ENCODE measurements around the gene ZKSCAN5.
"Not testable (repeated sequence)": the region's sequence is repeated elsewhere in the genome, so short reads cannot be mapped to it uniquely, and the experiment has no call there.

Gene ZKSCAN5

DNA sequence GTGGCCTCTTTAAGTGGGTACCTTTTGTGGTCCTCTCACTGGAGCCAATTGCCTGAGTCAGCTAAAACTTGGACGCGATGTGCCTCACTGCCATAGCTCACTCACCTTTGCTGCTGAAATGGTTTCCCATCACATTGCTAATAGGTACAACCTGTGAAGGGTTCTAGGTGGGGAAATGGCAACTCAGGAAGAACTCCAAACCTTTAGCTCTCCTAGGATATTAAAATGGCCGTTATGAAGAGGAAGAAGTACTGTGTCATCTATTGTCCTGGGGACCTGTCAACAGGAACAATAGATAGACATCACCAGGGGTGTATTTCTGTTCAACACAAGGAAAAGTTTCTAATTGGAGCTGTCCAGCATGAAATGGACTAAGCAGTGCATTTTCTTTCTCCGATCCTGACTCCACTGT is 52.7 kb downstream of the ZKSCAN5 start:
- no peak for DNase-seq

DNA sequence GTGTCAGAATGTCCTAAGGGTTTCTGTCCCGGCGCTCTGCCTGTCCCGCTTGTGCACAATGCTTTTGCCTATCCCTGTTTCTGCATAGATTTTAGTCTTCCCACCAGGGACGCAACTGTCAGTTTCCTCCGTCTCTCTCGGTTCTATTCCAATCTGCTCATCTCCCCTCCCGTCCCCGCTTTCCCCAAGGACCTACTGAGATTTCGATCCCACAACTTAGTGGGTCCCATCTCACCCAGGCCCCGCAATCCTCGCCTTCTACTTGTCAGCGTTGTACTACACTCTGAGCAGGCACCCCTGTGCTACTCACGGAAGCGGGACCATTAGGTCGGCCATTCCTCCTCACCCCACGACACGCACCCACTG is 53.5 kb downstream of the ZKSCAN5 start:
- no peak for DNase-seq

DNA sequence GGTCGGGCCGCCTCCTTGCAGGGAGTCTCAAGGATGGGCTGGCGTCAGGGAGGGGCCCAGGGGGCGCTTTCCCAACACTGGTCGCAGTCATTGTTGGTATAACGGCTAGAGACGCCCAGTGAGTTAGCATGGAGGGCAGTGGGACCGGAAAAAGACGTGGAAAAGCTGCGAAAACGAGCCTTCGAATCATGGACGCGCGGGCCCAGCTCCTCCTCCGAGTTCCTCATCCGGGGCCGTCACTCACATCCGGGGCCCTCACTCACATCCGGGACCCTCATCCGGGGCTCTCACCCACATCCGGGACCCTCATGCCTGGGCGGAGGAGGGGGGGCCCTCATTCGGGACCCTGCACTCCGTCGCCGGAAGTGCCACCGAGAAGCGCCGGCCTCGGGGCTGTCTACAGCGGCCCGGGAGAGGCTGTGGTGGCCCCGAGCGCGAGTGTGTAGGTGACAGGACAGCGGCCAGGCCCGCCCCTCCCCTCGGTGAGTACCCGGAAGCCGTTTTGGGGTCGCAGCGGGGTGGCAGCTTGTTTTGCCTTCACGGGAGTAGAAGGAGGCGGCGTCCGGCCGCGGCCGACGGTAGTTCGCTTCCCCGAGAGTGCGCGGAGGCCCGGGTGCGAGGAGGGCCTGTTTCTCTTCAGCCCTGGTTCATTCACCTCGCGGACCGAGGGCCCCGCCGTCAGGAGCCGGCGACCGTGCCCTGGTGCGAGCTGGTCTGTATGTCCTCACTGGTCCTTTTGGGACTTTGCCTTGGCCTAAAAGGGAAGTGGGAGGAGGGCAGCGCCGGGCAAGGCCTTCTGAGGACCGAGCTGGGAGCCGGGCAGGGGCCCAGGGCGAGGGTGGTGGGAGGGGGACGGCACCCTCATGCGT is 54.1 kb downstream of the ZKSCAN5 start, which contains the start of gene ZNF655:
Gene ZNF655, plus strand, starts transcription at position 337 of the 869 bp plus-strand sequence. CDS start 1,918 bp downstream, outside the sequence.
- DNase-seq, result peak; percentile 86

DNA sequence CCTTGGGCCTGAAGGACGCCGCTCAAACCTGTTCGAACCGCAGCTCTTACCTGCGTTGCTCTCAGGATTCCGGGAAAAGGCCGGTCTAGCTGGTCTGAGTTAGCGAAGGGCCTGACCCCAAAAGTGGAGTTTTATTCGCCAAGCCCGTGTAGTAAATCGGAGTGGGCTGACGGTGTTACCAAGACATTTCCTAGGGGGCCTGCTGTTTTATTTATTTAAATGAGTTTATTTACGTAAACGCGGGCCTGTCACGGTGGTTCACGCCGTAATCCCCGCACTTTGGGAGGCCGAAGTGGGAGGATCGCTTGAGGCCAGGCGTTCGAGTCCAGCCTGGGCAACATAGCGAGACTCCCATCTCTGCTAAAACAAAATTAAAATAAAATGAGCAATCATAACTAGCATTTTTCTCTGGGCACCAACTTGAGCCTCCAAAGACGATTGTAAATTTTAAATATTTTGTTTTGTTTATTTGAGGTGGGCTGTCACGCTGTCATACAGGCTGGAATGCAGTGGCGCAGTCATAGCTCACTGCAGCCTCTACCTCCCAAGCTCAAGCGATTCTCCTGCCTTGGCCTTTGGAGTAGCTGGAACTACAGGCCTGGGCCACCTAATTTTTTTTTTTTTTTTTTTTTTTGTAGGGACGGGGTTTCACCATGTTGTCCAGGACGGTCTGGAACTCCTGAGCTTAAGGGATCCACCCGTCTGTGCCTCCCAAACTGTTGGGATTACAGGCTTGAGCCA is 54.9 kb downstream of the ZKSCAN5 start:
- DNase-seq, result no peak

DNA sequence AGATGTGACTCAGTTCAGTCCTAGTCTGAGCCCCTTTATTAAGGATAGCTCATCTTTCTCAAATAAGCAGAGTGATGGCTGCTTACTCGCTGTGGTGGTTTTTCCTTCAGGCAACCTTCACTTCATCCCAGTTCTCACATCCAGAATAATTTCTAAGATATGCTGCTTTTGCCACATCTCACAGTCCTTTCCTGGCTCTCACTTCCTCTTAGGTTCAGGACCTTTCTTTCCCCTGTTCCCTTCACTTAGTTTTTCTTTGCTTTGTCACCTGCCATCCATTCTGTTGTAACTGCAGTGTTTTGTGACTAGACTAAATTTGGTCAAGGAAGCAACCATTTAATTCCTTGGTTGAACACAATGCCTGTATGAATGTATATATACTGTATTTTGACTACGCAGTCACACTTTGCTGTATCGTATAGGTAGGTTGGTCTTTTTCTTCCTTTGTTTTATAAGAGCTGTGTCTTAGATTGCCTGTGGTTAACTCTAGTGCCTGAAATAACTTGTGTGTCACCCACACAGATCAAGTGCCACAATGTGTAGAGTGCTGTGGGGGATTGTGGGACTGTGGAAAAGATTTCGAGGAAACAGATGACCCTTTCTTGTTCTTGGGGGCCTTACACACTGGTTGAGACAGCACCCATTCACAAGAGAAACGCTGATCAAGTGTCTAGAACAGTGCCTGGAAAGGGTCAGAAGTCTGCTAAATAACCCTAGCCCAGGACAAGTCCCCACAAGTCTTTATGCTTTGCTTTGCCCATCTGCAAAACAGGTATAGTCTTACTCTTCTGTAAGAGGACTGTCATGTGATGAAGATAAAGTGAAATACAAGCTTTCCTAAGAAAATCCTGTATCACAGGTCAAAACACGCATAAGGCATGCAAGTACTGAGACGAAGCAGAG is 56.6 kb downstream of the ZKSCAN5 start:
- no peak for DNase-seq

DNA sequence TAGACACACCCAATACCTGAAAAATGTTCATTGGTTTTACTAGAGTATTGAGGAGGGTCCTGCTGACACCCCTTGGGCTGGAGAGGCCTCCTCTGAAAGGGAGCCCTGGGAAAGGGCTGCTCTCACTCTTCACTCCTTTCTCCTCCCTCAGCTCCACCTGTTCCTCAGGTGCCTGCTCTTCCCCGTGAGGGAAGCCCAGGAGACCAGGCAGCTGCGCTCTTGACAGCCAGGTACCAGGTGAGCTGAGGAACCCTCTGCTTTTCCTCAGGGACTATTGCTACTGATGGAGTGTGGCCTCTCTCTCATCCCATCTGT is 57.2 kb downstream of the ZKSCAN5 start:
- DNase-seq, result no peak

DNA sequence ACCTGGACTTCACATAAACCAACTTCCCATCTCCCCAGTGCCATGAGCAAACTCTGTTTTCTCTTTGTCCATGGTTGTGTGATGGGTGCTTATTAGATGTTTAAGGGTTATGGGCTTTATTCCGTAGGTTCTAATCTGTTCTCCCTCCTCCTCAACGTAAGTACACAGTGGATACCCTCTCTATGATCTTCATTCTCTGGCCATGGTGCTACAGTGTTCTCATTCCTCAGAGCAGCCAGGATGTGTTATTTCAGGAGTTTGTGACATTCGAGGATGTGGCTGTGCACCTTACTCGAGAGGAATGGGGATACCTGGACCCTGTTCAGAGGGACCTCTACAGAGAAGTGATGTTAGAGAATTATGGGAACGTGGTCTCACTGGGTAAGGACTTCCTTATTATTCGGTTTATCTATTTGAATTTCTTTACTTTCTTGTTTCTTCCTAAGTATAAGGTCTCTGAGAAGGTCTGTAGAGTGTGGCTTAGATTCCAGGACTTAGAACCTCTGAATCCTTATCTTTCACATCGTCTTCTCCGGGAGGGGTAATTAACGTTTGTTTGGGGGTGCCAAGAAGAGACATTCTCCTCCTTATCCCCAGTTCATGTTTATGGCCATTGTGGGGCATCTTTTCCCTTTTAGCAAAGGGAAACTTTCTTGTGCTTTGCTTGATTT is 57.8 kb downstream of the ZKSCAN5 start:
- DNase-seq, result no peak

DNA sequence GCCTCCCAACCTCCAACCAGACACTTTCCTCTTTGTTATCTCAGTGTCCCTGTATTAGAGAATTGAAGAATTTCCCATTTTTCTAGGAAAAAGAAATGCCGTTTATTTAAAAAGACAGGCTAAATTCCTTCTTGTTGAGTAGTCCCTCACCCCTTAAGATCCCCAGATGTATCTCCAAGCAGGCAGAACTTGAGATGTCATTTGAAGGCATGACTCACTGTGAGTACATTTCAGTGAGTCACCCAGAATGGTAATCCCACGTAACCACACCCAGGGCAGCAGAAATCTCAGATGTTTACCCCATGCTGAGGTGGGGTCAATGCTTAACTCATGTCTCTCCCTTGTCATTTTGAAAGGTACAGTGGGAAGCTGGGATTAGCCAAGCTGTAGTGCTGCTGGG is 58.4 kb downstream of the ZKSCAN5 start:
- DNase-seq, result no peak

DNA sequence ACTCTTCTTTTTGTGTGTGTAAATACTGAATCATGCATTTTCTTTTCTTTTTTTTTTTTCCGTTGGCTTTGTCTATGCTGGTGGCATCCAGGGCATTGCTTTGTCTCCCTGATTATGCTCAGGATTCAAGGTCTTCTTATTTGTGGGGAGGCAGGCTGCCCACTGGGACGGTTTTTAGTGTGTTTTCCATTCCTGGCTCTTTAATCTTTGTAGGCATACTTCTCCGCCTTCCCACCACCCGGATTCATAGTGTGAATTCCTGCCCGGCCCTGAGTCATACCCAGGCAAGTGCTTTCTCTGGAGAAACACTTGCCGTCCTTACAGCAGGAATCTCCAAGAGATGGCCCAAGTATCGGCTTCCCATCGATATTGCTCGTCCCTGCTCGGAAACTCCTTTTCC is 59.2 kb downstream of the ZKSCAN5 start:
- no peak for DNase-seq

DNA sequence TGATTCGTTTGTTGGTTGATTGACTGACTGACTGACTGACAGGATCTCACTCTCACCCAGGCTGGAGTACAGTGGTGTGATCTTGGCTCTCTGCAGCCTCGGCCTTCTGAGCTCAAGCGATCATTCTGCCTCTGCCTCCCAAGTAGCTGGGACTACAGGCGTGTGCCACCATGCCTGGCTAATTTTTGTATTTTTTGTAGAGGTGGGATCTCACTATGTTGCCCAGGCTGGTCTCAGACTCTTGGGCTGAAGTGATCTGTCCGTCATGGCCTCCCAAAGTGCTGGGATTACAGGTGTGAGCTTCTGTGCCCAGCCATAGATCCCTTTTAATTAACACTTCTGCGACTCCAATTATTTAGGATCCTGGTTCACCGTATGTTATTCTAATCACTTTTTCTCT is 64.3 kb downstream of the ZKSCAN5 start:
- not testable (repeated sequence) for DNase-seq

DNA sequence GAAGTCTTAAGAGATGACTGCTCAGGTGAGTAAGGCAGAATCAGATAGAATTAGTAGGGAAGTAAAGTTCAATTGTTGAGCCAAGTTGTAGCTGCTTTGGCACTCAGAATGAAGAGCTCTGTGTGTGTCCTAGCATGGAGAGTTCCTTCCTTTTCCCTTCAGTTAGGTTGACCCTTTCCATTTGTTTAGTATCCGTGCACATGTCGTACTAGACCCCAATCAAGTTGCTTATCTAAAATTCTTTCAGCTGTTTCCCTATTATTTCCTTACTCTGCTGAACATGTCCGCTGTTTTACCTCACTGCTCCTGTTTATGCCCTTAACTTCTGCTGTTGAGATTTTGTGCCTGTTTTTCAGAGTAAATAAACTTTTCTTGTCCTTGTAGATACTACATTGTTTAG is 67.3 kb downstream of the ZKSCAN5 start:
- DNase-seq, result no peak

DNA sequence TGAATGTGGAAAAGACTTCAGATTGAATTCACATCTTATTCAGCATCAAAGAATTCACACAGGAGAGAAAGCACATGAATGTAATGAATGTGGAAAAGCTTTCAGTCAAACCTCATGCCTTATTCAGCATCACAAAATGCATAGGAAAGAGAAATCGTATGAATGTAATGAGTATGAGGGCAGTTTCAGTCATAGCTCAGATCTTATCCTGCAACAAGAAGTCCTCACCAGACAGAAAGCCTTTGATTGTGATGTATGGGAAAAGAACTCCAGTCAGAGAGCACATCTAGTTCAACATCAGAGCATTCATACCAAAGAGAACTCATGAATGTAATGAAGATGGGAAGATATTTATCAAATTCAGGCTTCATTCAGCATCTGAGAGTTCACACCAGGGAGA is 68.8 kb downstream of the ZKSCAN5 start:
- DNase-seq, result no peak

DNA sequence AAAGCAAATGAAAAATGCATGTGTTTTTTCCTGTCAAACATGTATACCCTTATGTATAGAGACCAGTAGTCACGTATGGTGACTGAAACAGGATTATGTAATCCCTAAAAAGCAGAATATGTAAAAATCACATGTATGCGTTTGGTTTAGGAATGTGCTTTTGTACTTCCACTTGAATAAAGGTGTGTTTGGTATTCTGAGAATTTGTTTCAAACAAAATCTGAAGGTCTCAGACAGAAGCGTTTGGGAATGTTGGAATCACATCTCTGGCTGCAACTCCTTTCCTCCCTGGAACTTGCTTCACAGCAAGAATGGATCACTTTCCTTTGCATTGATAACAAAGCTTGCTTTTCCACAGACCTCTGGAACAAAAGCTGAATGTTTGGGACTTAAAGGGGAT is 71.8 kb downstream of the ZKSCAN5 start:
- DNase-seq, result no peak

DNA sequence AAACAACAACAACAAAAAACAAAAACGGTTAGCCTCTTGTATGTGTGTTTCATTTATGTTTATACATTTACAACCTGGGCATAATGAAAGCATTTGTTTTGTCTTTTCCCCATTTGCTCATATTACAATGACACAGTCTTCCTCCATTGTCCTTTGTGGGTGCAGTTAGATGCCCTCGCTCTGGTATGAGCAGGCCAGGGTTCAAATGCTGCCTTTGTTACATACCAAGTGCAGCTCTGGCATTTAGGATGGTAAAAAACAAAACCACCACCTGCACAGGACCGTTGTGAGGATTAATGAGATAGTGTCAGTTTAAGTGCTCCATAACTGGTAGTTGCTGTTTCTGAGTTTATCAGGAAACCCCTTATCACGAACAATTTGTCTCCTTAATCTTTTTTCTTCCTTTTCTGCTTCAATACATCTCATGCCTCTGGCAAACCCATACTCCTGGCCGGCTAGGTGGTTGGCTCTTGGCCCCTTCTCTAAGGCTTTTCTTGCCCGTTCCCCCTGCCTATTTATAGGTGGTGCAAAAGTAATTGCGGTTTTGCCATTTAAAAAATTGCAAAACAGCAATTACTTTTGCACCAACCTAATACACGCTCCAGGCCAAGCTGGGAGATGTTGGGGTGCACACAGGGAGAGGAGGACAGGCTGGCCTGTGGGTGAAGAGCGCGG is 75.0 kb downstream of the ZKSCAN5 start:
- DNase-seq, result no peak

DNA sequence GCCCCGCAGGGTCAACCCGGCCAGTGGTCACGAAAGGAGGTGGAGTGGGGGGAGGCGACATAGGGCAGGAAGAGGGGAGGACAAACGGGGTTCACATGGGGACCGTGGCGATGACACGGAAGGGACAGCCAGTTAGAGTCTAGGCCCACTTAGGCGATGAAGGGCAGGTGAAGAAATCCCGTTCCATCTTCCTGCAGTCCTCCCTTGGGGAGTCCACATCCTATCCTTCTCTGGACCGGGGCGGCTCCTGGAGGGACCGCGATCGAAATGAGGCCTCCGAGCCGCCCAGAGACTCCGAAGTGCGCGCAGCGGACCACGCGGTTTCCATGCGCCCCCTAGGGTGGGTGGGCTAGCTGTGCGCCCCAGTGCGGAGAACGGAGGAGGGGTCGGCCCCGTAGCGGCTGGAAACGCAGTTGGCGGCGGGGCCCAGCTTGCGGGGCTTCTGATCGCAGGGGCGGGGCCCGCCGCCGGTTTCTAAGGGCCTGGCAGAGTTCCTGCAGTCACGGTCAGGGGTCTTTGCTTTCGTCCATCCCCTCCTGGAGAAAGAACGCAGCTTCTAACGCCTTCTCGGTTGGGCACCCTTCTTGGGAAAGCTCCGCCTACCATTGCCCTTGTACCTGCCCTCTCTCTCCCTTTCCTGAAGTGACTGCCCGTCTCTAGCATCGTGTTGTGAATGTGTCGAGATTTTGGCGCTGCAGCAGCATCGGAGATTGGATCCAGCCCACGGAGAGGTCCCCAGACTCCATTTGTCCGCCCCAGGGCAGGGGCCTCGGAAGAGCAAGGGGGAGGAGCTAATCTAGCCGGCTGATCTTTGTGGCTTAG is 75.7 kb downstream of the ZKSCAN5 start:
- no peak for DNase-seq

DNA sequence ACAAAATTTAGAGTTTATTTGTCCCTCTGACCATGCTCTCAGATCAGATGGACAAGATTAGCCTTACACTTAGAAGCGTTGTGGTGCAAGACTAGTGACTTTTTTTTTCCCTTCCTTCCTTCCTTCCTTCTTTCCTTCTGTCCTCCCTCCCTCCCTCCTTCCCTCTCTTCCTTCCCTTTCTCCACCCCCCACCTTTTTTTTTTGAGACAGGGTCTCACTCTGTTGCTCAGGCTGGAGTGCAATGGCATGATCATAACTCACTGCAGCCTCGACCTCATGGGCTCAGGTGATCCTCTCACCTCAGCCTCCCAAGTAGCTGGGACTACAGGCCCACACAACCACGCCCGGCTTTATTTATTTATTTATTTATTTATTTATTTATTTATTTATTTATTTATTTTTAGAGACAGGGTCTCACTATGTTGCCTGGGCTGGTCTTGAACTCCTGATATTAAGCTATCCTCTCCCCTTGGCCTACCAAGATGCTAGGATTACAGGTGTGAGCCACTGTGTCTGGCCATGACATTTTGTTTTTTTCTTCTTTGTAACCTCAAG is 76.4 kb downstream of the ZKSCAN5 start:
- DNase-seq, result not testable (repeated sequence)
